GM12878 (cell line): ENCODE results near the gene UNK. TPM values are rescaled to one million over a fixed set of nuclear protein-coding genes. Genes with fewer than 3 reads are reported as not detected.

Experiments used
- ATAC-seq: fragments of 200-7000 bp; cut with Tn5 transposase; 3 replicates; pipeline ENCODE4 v1.9.1; 2020; ENCODE audit warnings: mild to moderate bottlenecking, moderate library complexity
- BruUV-seq: library from RNA; stranded (reverse); fragments of 400-500 nt; replicated peaks from 2 replicates; lab custom pipeline; 2021; lab: Mats Ljungman, UMichigan
- CTCF ChIA-PET: fragments of 300-600 bp; sonication (Branson Sonifier 250); formaldehyde crosslinking; extraction: SDS; loops from one replicate; lab custom pipeline; 2021; ENCODE audit warnings: inconsistent platforms; lab: Yijun Ruan, JAX
- POLR2A ChIA-PET: fragments of 350-600 bp; formaldehyde crosslinking; extraction: SDS; loops from one replicate; lab custom pipeline; 2021; ENCODE audit warnings: inconsistent platforms; lab: Charles Lee
- RAD21 ChIA-PET: fragments of 300-600 bp; sonication (Branson Sonifier 250); formaldehyde crosslinking; loops from one replicate; lab custom pipeline; 2023; ENCODE audit warnings: antibody characterized with exemption; ENCODE audit not compliant: unreplicated experiment; lab: Charles Lee
- SMC1A ChIA-PET: fragments of 300-600 bp; sonication (Branson Sonifier 250); formaldehyde crosslinking; loops from one replicate; lab custom pipeline; 2023; ENCODE audit not compliant: unreplicated experiment, uncharacterized antibody; lab: Charles Lee
- DNase-seq: peaks from one replicate; pipeline ENCODE4 v3.0.0-alpha.2; 2011; ENCODE audit warnings: low read depth, low spot score
- FAIRE-seq: peaks from 3 replicates; lab custom pipeline; 2011; peaks lifted over from hg19 to GRCh38; lab: Jason Lieb, UNC
- H2AFZ ChIP-seq: 2 replicates; pipeline ENCODE4 v1.6.0; 2011; ENCODE audit warnings: low read depth, low read length, control low read depth; ENCODE audit not compliant: control insufficient read depth
- H3K27ac ChIP-seq: 2 replicates; pipeline ENCODE4 v1.5.1; 2011; ENCODE audit warnings: control low read depth; ENCODE audit not compliant: control insufficient read depth, insufficient read depth
- H3K27me3 ChIP-seq, 2 experiments: replicated peaks in 1 of 2; 2 replicates each; pipeline versions ENCODE4 v1.6.0 to v1.6.1; 2011; ENCODE audit warnings: low read length in 1 of 2; ENCODE audit not compliant: control insufficient read depth in 2 of 2, insufficient read depth in 2 of 2
- H3K36me3 ChIP-seq, 2 experiments: 2 replicates each; pipeline ENCODE4 v1.5.1; 2011; ENCODE audit warnings: low read length in 1 of 2; ENCODE audit not compliant: control insufficient read depth in 2 of 2, insufficient read depth in 2 of 2
- H3K4me1 ChIP-seq: 2 replicates; pipeline ENCODE4 v1.6.1; 2011; ENCODE audit warnings: mild to moderate bottlenecking, low read length, moderate library complexity, mixed read lengths; ENCODE audit not compliant: control insufficient read depth, insufficient read depth
- H3K4me2 ChIP-seq: 2 replicates; pipeline ENCODE4 v1.6.0; 2011; ENCODE audit warnings: control low read depth; ENCODE audit not compliant: control insufficient read depth, insufficient read depth
- H3K4me3 ChIP-seq: fragments of 200-600 bp; sonication (generic); 2 replicates; pipeline ENCODE4 v1.5.1; 2016
- H3K79me2 ChIP-seq: 2 replicates; pipeline ENCODE4 v1.6.0; 2011; ENCODE audit warnings: low read length; ENCODE audit not compliant: control insufficient read depth, insufficient read depth
- H3K9ac ChIP-seq: 2 replicates; pipeline ENCODE4 v1.8.0; 2011; ENCODE audit warnings: low read length, control low read depth, mixed read lengths; ENCODE audit not compliant: control insufficient read depth, insufficient read depth
- H3K9me3 ChIP-seq: replicated peaks from 3 replicates; pipeline ENCODE4 v1.5.1; 2011; ENCODE audit warnings: mild to moderate bottlenecking, low read length; ENCODE audit not compliant: control insufficient read depth, insufficient read depth
- H4K20me1 ChIP-seq: 2 replicates; pipeline ENCODE4 v1.6.0; 2011; ENCODE audit not compliant: control insufficient read depth, insufficient read depth
- CBX5 ChIP-seq: sonication (generic); IDR thresholded peaks from 2 replicates; pipeline ENCODE4 v1.6.1; 2016; ENCODE audit warnings: low read depth, moderate library complexity, mild to moderate bottlenecking, inconsistent platforms
- MAX ChIP-seq: IDR thresholded peaks from 2 replicates; pipeline ENCODE4 v1.6.1; 2012; ENCODE audit warnings: low read depth, low read length, improper control_type of control experiment
- WGBS: methylation state at CpG from one replicate; pipeline ENCODE4 v1.1.6; 2016; ENCODE audit warnings: low lambda C conversion rate; ENCODE audit not compliant: insufficient replicate concordance, insufficient coverage; ENCODE audit errors: missing lambda C conversion rate; 5-methylcytosine and 5-hydroxymethylcytosine counted together
- in situ Hi-C: fragments of 300-500 bp; cut with MboI; formaldehyde crosslinking; loops from 9 replicates; pipeline ENCODE4 v1.14.3; 2018; ENCODE audit warnings: mixed read lengths
- intact Hi-C: fragments of 100-400 bp; cut with micrococcal nuclease; formaldehyde crosslinking; loops from one replicate; pipeline ENCODE4 v1.14.2; 2022; ENCODE audit not compliant: unreplicated experiment
- polyA plus RNA-seq, 11 experiments: library from polyadenylated mRNA; depleted of rRNA in 4 of 11; unstranded in 6 of 11; stranded (reverse) in 5 of 11; fragments of >200 nt; fragmentation: Nextera tagmentation in 4 of 11; fragmentation: Illumina TruSeq in 1 of 11; extraction: Ambion mirVana in 4 of 11; extraction: Trizol in 1 of 11; gene quantifications; 1 replicate in 1 of 11; 2 replicates in 10 of 11; pipeline versions ENCODE4 v1.2.1 to v1.2.3, GENCODE V29; 2011 to 2016; ENCODE audit warnings: inconsistent platforms in 2 of 11, missing spikeins in 2 of 11, low read depth in 1 of 11
- total RNA-seq, 4 experiments: library from RNA; depleted of rRNA in 3 of 4; stranded (reverse); fragments of >200 nt in 3 of 4; fragmentation: Illumina TruSeq in 1 of 4; extraction: Trizol in 1 of 4; gene quantifications; 2 replicates each; pipeline versions ENCODE4 v1.2.1 to v1.2.3, GENCODE V29; 2013 to 2021
- TF ChIP-seq, protein P1 (sequence below): fragments of 150-350 bp; IDR thresholded peaks from 2 replicates; pipeline ENCODE4 v1.6.1; 2016; ENCODE audit warnings: low read depth, low read length

Gene UNK
- total and polyA plus RNA-seq, 10 of the 15 experiments (the other 5 are each of a cell fraction or from before 2014, with no cell fraction given): 8.9 to 34.5 (median 27.3) TPM

DNA sequence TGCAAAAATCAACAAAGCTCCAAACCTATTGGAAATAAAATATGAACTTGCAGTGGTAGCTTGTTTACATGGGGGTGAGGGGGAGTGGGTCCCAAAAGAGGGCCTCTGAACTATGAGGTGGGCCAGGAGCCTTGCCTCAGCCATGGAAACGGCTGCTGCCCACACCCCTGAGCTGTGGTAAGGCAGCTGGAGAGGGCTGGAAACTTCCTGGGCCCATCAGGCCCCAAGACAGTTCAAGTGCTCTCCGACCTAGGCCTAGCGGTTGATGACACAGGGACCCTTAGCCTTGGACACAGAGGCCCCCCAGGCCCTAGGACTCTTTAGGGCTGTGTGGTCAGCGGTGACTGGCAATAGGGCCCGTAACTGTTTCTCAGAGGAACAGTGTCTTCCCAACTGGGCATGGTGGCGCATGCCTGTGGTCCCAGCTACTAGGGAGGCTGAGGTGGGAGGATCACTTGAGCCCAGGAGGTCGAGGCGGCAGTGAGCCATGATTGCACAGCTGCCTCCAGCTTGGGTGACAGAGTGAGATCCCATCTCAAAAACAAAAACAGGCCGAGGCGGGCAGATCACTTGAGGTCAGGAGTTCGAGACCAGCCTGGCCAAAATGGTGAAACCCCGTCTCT is 41.3 kb downstream of the UNK start:
- H2AFZ ChIP-seq: no peak overlapping the region
- H3K9ac ChIP-seq: no peak overlapping the region
- H3K27me3 ChIP-seq: no peaks in the 10 kb centered on the region
- H3K79me2 ChIP-seq: no peaks in the 10 kb centered on the region
- in situ Hi-C loops (no loop called here), intact Hi-C loops (no loop called here)
- no peak overlapping the region for H3K4me2 ChIP-seq
- TF ChIP-seq MAX: no peak
- TF ChIP-seq CBX5: no peak
- TF ChIP-seq, protein P1, sequence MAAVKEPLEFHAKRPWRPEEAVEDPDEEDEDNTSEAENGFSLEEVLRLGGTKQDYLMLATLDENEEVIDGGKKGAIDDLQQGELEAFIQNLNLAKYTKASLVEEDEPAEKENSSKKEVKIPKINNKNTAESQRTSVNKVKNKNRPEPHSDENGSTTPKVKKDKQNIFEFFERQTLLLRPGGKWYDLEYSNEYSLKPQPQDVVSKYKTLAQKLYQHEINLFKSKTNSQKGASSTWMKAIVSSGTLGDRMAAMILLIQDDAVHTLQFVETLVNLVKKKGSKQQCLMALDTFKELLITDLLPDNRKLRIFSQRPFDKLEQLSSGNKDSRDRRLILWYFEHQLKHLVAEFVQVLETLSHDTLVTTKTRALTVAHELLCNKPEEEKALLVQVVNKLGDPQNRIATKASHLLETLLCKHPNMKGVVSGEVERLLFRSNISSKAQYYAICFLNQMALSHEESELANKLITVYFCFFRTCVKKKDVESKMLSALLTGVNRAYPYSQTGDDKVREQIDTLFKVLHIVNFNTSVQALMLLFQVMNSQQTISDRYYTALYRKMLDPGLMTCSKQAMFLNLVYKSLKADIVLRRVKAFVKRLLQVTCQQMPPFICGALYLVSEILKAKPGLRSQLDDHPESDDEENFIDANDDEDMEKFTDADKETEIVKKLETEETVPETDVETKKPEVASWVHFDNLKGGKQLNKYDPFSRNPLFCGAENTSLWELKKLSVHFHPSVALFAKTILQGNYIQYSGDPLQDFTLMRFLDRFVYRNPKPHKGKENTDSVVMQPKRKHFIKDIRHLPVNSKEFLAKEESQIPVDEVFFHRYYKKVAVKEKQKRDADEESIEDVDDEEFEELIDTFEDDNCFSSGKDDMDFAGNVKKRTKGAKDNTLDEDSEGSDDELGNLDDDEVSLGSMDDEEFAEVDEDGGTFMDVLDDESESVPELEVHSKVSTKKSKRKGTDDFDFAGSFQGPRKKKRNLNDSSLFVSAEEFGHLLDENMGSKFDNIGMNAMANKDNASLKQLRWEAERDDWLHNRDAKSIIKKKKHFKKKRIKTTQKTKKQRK: no peak
- no peak for FAIRE-seq
- ATAC-seq: no peak
- H3K9me3 ChIP-seq: no peaks in the 10 kb centered on the region
- no peak overlapping the region for H3K27ac ChIP-seq
- BruUV-seq: no TSS peak
- peaks cover 10% of the 10 kb centered on the region in 2 experiments; a peak in 3 of 4 replicates for H3K36me3 ChIP-seq
- ChIA-PET POLR2A (interaction anchor here (1.0 to 2.5 kb wide), 2 partner anchors 46 to 61 kb away, joined by 6 to 7 read pairs; partner anchors contain the start of gene GALK1), CTCF (interaction anchor here (0.6 to 5.9 kb wide), 14 partner anchors 20 to 76 kb away, joined by 3 to 63 read pairs (median 4); partner anchors contain the start of genes GALK1 and UNK), RAD21 (interaction anchor here (0.7 to 2.0 kb wide), 7 partner anchors 16 to 72 kb away, joined by 3 to 10 read pairs (median 5); partner anchors contain the start of genes GALK1 and UNK), SMC1A (interaction anchor here (0.5 to 1.4 kb wide), 3 partner anchors 48 to 178 kb away, joined by 3 to 4 read pairs (median 3); no protein-coding TSS in a partner anchor)
- H3K4me3 ChIP-seq: no peak overlapping the region
- no peak for DNase-seq
- no peaks in the 10 kb centered on the region for H4K20me1 ChIP-seq
- 90% methylated on average over 11 of the region's 12 CpGs for WGBS
- H3K4me1 ChIP-seq: no peaks in the 10 kb centered on the region
